ENCODE measurements around the gene C9orf40.
A peak's percentile ranks its signal among the peaks of the same experiment; 100 is the strongest.

C9orf40 gene, protein sequence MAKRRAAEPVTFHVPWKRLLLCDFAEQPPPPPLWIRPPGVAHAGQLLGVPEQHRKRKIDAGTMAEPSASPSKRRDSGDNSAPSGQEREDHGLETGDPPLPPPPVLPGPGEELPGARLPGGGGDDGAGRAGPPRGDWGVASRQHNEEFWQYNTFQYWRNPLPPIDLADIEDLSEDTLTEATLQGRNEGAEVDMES

DNA sequence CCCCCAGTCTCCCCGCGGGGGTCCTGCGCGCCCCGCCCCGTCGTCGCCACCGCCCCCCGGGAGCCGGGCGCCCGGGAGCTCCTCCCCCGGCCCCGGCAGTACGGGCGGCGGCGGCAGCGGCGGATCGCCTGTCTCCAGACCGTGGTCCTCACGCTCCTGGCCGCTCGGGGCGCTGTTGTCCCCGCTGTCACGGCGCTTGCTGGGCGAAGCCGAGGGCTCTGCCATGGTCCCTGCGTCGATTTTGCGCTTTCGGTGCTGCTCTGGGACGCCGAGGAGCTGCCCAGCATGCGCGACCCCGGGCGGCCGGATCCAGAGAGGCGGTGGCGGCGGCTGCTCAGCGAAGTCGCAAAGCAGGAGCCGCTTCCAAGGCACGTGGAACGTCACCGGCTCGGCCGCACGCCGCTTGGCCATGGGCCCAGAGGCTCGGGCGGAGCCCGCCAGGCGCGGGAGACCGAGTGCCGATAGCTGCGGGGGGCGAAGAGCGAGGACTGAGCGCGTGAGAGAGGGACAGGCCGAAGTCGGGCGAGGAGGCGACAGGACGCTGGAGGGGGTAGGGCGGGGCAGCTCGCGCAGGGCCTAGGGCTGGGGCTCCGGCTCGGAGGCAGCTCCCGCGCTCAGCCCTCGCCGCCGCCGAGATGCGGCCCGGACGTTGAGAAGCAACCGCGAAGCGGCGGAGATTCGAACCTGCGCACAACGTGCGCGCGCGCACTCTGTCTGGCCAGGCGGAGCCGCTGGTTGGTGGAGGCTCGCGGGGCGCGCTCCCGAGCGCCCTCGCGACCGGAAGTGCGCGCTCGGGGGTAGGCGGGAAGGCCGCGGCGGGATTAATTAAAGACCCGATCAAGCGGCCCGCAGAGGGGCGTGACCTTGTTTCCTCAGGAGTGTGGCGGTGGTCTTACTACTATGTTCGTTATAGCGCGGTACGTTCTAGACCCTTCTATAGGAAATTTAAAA lies at the start of gene C9orf40:
TSS of gene C9orf40 (minus strand) at position 712 of the 951 bp plus-strand sequence. CDS start at position 411, 301 bp downstream.
- DNase-seq (ENCODE audit: low spot score) = peak; percentile 82

DNA sequence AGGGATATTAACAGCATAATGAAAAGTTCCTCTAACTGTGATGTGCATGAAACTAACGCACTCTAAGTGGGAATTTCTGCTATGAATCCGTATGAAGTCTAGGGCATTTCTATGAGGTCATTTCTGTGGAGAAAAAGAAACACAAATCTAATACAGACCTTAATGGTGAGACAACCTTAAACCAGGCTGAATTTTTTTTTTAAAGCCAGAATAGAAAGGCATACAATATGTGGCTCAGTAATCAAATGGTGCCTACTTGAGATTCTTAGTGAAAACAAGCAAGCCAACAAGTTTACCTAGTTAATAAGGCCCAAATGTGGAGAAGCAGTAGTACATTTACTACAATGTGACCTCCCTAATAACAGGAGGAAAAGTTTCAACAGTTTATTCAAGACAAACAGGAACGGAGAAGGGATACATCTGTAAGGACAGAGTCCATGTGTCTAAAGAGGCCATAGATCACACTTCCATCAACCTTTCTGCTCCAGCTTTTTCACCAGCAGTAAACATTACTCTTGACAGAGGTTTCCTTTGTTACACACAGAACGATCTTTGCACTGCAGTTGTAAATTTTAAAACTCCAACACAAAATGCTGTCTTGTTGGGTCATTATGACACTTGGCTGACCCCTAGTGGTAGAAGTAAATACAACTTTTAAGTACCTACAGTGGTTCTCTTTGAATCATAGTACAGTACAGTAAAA lies 49.2 kb upstream of the C9orf40 start:
- peak; percentile 16 for DNase-seq (ENCODE audit: low spot score)

DNA sequence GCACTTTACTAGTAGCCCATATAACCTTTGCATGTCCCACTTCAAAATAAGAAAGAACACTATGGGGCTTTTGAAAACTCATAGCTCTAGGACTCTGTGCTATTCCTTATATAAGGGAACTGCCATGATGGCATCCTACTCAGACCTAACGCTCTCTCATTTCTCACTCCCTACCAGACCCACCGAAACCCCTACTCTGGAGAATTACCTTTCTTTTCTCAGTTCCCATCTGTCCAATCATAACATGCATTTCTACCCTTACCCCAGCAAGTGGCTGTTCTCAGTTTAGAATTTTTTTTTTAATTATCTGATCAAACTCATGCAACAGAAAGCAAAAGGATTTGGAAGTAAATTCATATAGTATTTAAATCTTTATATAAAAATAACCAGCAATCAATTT lies 48.1 kb upstream of the C9orf40 start:
- no peak for DNase-seq (ENCODE audit: low spot score)

DNA sequence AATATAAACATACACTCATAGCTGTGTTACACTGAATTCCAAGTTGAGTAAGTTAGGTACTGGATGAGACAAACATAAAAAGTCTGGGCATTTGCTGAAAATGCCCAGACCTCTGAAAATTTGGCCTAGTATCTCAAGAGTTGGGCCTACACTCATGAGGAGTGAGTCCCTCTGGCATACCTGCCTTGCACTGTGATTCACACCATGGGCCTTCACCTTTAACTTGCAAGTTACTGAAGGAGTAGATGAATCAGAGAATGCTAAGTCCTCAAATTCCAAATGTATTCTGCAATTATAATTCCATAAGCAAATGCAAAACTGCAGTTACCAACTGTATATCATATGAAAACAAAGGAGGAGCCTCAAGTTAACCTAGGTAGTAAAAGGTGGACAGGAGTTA lies 32.3 kb upstream of the C9orf40 start:
- DNase-seq (ENCODE audit: low spot score) = no peak

DNA sequence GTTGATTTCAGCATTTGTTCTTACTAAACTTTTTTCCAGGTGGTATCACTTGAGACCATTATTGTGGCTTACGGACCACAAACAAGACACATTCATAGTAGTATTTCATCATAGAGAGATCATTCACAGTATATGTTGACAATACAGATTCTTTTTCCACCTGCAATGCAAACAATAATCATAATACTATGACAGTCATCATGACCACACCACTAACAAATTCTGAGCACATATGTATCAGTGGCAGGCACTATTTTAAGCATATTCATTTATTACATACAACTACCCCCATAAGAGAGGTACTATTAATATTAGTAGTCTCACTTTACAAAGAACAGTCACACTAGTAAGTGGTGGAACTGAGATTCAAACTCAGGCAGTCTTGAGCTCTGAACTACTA lies 31.0 kb upstream of the C9orf40 start:
- DNase-seq (ENCODE audit: low spot score) = no peak

DNA sequence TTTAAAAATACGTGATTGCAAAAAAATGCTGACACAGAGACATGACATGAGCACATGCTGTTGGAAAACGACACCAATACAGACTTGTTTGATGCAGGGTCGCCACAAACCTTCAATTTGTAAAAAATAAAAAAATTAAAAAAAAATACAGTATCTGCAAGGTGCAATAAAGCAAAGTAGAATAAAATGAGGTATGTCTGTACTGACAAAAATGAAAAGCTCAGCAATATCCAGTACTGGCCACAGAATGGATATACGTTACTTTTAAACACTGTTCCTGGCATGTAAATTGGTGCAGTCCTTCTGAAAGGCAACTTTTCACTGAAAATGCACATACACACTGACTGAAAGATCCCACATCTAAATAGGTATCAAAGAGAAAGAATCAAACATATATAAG lies 27.1 kb upstream of the C9orf40 start:
- DNase-seq (ENCODE audit: low spot score) = no peak

DNA sequence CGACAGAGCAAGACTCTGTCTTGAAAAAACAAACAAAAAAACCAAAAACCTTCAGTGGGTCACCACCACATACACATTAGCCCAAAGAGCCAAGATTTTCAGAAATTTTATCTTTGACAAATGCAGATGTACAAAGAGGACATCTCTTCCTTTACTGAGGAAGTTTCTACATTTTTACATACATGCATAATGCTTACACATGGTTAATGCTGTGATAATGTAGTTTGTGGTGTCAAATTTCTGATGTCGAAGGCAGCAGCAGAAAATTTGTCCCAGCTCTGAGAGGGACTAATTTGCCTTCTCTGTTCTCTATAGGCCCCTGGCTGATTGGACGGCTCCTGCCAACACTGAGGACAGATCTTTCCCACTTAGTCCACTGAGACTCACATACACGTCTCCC lies 24.6 kb upstream of the C9orf40 start:
- no peak for DNase-seq (ENCODE audit: low spot score)

DNA sequence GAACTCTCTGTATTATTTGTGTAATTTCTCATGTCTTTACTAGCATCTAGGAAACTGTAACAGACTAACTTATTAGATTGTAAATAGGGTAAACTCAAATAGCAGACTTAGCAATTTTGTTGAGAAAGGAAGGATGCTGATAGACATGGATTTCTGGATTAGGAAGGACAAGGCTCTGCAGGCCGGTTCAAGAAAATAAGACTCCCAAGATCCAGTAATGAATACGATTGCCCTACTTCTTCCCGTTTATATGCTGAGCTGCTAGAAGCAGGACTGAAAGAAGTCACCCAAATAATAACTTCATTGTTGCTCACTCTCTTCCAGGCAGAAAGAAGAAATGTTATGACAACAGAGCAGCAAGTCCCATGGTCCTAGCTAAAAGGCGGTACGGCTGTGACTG lies 22.8 kb upstream of the C9orf40 start:
- no peak for DNase-seq (ENCODE audit: low spot score)

DNA sequence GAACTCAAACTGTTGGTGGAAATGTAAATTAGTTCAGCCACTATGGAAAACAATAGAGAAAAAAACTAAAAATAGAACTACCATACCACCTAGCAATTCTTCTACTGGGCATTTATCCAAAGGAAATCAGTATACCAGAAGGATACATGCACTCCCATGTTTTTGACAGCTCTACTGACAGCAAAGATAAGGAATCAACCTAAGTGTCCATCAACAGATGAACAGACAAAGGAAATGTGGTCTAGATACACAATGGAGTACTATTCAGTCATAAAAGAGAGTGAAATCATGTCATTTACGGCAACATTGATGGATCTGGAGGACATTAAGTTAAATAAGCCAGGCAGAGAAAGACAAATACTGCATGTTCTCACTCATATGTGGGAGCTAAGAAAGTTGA lies 21.8 kb upstream of the C9orf40 start:
- DNase-seq (ENCODE audit: low spot score) = no peak

DNA sequence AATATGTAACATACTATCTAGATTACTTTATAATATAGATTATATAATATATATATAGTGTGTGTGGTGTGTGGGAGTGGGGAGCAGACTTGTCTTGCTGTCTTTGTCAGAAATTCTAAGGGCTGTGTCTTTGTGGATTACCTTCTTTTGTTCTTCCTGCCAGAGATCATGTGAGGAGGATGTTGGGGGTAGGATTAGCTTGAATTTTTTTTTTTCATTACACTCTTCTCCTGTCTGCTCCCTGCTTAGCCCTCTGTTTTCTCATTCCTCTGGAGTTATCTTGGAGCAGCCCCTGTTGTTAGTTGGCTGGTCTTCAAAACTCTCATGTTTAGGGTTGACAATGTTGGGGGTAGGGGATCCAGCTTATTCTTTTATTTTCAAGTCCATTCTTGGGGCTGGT lies 21.0 kb upstream of the C9orf40 start:
- DNase-seq (ENCODE audit: low spot score) = no peak

DNA sequence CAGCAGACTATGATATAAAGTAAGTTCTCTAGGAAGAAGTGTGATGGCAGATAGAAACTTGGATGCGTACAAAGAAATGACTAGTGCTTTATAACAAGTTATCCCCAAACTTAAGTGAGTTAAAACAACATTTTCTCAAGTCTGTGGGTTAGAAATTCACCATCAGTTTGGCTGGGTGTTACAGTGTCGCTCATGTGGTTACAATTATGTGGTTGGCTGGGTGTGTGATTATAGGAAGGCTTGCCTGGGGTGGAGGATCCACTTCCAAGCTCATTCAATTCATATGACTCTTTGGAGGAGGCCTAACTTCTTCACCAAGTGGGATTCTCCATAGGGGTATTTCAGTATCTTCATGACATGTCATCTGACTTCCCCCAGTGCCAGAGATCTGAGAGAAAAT lies 10.3 kb upstream of the C9orf40 start:
- DNase-seq (ENCODE audit: low spot score) = no peak

DNA sequence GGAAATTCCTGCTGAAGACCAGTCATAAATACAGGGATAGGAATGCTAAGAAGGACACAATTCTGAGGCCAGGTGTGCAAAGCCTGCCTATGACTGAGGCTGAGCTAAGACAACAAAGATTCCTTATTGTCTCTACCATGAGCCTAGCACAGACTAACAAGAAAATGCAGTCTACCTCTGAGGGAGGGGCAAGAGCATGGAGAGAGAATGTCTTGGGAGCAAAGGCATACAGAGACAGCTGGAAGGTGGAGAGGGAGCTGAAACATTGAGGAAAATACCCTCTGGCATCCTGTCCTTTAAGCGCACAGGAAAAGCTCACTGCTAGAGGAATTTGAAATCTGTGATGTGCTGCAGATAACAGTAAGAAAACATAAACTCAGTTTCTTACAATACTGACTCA lies 8.8 kb upstream of the C9orf40 start:
- DNase-seq (ENCODE audit: low spot score) = no peak

DNA sequence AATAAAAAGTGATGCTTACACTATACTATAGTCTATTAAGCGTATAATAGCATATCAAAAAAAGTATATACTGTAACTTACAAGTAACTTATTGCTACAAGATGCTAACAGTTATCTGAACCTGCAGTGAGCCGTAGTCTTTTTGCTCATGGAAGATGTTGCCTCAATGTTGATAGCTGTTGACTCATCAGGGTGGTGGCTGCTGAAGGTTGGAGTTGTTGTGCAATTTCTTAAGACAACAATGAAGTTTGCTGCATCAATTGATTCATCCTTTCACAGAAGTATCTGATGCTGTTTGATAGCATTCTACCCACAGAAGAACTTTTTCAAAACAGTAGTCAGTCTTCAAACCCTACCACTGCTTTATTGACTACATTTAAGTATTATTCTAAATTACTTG lies 7.8 kb upstream of the C9orf40 start:
- no peak for DNase-seq (ENCODE audit: low spot score)

DNA sequence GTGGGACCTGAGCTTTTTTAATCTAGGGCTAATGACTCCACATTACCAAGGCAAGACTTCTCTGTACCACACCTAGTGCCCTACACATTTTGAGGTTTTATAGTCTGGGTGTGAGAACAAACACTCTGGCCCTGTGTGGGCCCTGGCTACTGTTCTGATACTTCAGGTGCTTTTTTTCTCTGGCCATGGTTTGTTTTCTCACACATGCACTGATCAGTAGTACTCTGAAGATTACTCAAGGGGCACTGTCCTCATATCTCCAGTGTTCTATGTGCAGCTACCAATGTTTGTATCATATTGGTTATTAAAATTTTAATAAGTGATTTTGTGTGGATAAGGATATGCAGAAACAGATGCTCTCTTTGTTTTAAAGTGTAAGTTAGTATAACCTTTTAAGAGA lies 5.9 kb upstream of the C9orf40 start:
- no peak for DNase-seq (ENCODE audit: low spot score)

DNA sequence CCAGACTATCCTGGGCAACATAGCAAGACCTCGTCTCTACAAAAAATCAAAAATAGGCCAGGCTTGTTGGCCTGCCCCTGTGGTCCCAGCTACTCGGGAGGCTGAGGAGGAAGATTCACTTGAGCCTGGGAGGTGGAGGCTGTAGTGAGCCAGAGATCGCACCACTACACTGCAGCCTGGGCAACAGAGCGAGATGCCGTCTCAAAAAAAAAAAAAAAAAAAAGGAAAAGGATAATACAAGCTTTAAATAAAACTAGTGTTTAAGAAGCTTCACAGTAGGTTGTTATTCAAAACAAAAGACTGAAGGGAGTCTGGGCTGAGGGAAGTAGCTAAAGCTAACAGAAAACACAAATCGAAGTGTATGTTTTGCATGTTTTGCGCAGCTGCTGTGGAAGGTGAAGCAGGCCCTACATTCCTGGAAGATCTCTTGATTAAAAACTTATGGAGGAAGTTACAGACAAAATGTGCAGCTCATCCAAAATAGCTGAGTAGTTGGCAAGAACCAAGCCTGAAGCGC lies 581 bp upstream of the C9orf40 start:
- no peak for DNase-seq (ENCODE audit: low spot score)

DNA sequence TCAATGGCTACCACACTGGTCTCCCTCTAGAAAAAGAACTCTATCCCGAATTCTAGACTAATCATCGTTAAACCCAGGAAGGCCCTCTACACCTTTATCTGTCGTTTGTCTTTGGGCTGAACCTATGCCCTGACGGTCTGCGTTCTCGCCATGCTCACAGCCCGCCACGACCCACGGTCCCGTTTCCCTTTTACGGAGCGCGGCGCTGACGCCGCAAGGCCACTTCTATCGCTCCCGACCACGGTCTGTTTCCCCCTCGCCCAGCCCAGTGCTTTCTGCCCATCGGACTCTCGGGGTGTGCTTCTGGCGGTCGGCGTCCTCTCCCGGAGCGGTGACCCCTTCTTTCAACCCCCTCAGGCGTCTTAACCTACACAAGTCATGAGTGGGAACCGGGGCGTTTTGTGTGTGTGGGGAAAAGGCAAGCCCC lies 974 bp downstream of the C9orf40 start:
- DNase-seq (ENCODE audit: low spot score) = peak; percentile 17

DNA sequence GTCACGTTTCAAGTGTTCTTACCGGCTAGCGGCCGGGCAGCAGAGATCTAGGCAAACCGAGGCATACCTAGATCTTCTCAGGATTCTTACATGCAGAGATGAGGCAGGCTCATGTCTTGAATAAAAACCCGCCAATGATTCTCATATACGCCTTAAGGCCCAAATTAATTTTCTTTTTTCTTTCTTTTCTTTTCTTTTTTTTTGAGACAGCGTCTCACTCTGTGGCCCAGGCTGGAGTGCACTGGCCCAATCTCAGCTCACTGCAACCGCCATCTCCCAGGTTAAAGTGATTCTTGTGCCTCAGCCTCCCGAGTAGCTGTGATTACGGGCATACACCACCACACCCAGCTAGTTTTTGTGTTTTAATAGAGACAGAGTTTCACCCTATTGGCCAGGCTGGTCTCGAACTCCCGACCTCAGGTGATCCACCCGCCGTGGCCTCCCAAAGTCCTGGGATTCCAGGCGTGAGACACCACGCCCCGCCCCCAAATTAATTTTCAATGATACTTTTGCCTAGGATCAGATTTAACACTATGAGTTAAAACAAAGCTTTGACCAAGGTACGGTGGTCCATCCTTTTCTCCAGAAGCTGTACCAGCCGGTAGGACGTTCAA lies 1.5 kb downstream of the C9orf40 start:
- DNase-seq (ENCODE audit: low spot score) = no peak

DNA sequence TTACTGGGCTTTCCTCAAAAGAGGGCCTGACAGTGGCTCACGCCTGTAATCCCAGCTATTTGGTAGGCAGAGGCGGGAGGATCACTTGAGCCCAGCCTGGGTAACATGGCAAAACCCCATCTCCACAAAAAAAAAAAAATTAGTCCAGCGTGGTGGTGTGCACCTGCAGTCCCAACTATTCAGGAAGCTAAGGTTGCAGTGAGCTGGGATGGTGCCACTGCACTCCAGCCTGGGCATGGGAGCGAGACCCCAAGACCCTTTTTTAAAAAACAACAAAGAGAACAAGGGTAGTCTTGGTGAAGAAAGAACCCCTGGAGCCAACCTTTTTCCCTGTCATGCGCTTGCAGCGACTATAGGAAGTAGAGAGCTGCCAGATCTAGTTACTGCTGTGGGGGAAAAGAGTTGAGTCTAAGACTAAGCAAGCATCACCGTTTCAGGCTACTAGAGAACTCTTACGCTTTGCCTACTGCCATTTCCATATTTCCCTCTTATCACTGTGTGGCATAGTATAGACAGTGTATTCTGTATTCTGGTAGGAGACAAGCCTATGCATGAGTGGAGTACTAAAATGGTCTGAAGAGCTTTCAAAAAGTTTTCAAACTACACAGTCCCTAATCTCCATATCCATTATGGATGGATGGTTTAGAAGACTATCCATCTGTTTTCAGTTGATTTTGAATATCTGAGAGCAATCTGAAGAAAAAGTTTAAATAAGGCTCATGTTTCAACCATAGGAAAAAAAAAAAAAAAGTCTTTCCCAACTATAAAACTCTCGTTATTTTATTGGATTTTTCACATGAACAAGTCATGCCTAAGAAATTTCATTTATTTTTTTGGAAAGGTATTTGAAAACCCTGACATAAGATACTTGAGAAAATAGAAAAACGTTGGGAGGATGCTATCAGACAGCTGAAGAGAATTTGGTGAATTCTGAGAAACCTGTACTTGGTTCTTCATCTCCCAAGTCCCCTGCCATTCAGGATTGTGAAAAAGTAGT lies 2.6 kb downstream of the C9orf40 start:
- no peak for DNase-seq (ENCODE audit: low spot score)

DNA sequence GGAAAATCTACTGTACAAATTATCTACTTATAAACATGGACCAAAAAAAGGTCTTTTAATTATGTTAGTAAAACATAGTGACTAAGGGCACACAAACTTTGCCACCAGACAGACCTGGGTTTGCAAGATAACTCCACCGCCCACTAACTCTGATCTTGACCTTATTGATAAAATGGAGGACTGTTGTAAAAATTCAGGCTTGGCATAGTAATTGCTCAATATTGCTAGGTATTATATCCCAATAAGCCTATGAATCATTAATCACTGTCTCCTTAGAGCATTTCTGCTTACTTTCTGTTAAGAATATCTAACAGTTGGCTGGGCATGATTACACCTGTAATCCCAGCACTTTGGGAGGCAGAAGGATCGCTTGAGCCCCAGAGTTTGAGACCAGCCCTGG lies 3.8 kb downstream of the C9orf40 start:
- DNase-seq (ENCODE audit: low spot score) = no peak

DNA sequence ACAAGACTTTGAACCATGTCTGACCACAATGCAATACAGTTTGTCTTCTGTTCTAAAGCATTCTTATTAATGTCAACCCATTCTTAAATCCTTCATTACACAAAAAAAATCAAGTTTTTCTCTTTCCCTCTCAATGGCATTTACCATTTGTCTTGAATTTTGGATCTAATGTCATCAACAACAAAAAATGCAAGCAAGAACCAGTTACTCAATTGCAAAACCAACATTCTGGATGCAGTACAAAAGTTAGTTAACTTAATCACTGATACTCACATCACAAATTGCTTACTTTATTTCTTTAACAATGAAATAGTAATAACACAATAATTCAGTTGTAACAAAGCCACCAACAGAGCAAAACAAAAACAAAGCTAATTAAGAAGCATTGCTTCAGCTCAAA lies 6.0 kb downstream of the C9orf40 start:
- no peak for DNase-seq (ENCODE audit: low spot score)

DNA sequence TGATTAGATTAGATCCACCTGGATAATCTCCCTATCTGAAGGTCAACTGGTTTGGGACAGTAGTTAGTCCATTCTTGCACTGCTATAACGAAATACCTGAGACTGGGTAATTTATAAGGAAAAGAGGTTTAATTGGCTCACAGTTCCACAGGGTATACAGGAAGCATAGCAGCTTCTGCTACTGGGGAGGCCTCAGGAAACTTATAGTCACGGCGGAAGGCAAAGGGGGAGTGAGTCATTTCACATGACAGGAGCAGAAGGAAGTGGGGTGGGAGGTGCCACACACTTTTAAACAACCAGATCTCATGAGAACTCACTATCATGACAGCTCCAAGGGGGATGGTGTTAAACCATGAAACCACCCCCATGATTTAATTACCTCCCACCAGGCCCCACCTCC lies 9.9 kb downstream of the C9orf40 start:
- DNase-seq (ENCODE audit: low spot score) = no peak
